ENCODE measurements around the gene IL25. TPM values are rescaled to one million over a fixed set of nuclear protein-coding genes. Genes with fewer than 3 reads are reported as not detected.
"Not testable (repeated sequence)": the region's sequence is repeated elsewhere in the genome, so short reads cannot be mapped to it uniquely, and the experiment has no call there.

Gene IL25
- total and polyA plus RNA-seq, 2 experiments from 2014 or later, result not detected

GRCh38 chr14:23324455-23324846 is 48.2 kb upstream of the IL25 start (continued):
- TF ChIP-seq REST (IDR thresholded peaks at IDR 0.05; ENCODE audit: unreplicated experiment), result no peak

- H4K20me1 ChIP-seq (replicated peaks; ENCODE audit: insufficient read depth), result peaks cover 9% of the 10 kb centered on the region; the same call in 1 of the 2 replicates
- no peaks in the 10 kb centered on the region for H3K9me3 Mint-ChIP-seq
- no peak overlapping the region for H2AFZ ChIP-seq
- H3K9me2 ChIP-seq (ENCODE audit: insufficient read depth), result peaks cover 2% of the 10 kb centered on the region; the same call in 1 of the 2 replicates
- H3K4me3 ChIP-seq, result no peak overlapping the region
- DNase-seq (ENCODE audit: low spot score) (no peak), ATAC-seq (no peak)
- H3K4me1 ChIP-seq (ENCODE audit: insufficient read depth), result peaks cover 8% of the 10 kb centered on the region
- H3K4me1 Mint-ChIP-seq, result peaks cover 21% of the 10 kb centered on the region
- TF ChIP-seq CREB1 (CRISPR knock-in tag; IDR thresholded peaks at IDR 0.05; ENCODE audit: low read depth) (no peak), ETS1 (IDR thresholded peaks at IDR 0.05) (no peak), EZH2phosphoT487 (IDR thresholded peaks at IDR 0.05; ENCODE audit: unreplicated experiment) (no peak), ZNF114 (CRISPR knock-in tag; IDR thresholded peaks at IDR 0.05) (no peak), JUNB (IDR thresholded peaks at IDR 0.05; ENCODE audit: unreplicated experiment) (no peak), EZH2 (IDR thresholded peaks at IDR 0.05; ENCODE audit: low read depth, unreplicated experiment) (no peak), ZNF331 (CRISPR knock-in tag; IDR thresholded peaks at IDR 0.05; ENCODE audit: low read depth) (no peak), STAT1 (IDR thresholded peaks at IDR 0.05; ENCODE audit: unreplicated experiment) (no peak)
- H3K27me3 ChIP-seq (ENCODE audit: insufficient read depth), result no peaks in the 10 kb centered on the region
- H3K36me3 ChIP-seq (ENCODE audit: insufficient read depth), result peaks cover 28% of the 10 kb centered on the region
- peaks cover 36% of the 10 kb centered on the region for H3F3A ChIP-seq (replicated peaks; ENCODE audit: low read depth)
- no peak overlapping the region for H3K4me3 Mint-ChIP-seq
- H3K27me3 Mint-ChIP-seq (ENCODE audit: insufficient read depth, low read depth, poor library complexity), result peaks cover 12% of the 10 kb centered on the region
- no peak overlapping the region; the same call in 1 of the 2 replicates for H3K27ac Mint-ChIP-seq
- no peak overlapping the region for H3K4me2 ChIP-seq
- H3K27ac ChIP-seq (ENCODE audit: low read depth), result peak overlapping the region; percentile 28; the same call in 1 of the 2 replicates
- peaks cover 21% of the 10 kb centered on the region for H3K79me2 ChIP-seq (replicated peaks; ENCODE audit: insufficient read depth)
- H3K36me3 Mint-ChIP-seq (ENCODE audit: low read depth), result peaks cover 45% of the 10 kb centered on the region
Observed at GRCh38 chr14:23324993-23325392, 47.6 kb upstream of the IL25 start.

- Mint-ChIP-seq H3K4me1 (peaks cover 14% of the 10 kb centered on the region), H3K36me3 (ENCODE audit: low read depth) (peaks cover 45% of the 10 kb centered on the region)
- peaks cover 28% of the 10 kb centered on the region for H3K36me3 ChIP-seq (ENCODE audit: insufficient read depth)
- not testable (repeated sequence) for DNase-seq (ENCODE audit: low spot score); ATAC-seq; H4K20me1 ChIP-seq (replicated peaks; ENCODE audit: insufficient read depth); H3K4me2 ChIP-seq; H2AFZ ChIP-seq; H3K4me3 ChIP-seq; H3K9me2 ChIP-seq (ENCODE audit: insufficient read depth); H3K4me3 Mint-ChIP-seq; H3K27ac Mint-ChIP-seq; H3K9me3 Mint-ChIP-seq; H3K27me3 ChIP-seq (ENCODE audit: insufficient read depth); H3K27me3 Mint-ChIP-seq (ENCODE audit: insufficient read depth, low read depth, poor library complexity); H3K4me1 ChIP-seq (ENCODE audit: insufficient read depth)
- H3F3A ChIP-seq (replicated peaks; ENCODE audit: low read depth), result peaks cover 32% of the 10 kb centered on the region
- H3K79me2 ChIP-seq (replicated peaks; ENCODE audit: insufficient read depth), result peaks cover 21% of the 10 kb centered on the region
- peak overlapping the region; percentile 50; the same call in 1 of the 2 replicates for H3K27ac ChIP-seq (ENCODE audit: low read depth)
Observed at GRCh38 chr14:23325746-23326145, 46.9 kb upstream of the IL25 start.

Data from GM23338 (cell line).